HCT116 (cell line): Measurements from ENCODE around the gene DNAJA4. TPM values are rescaled to one million over a fixed set of nuclear protein-coding genes. Genes with fewer than 3 reads are reported as not detected.

Source experiments
- ATAC-seq: fragments of 200-7000 bp; cut with Tn5 transposase; 2 replicates; pipeline ENCODE4 v1.9.1; 2020; ENCODE audit warnings: mild to moderate bottlenecking, moderate library complexity
- BruUV-seq: library from RNA; stranded (reverse); fragments of 400-500 nt; replicated peaks from 2 replicates; lab custom pipeline; 2021; lab: Mats Ljungman, UMichigan
- CTCF ChIA-PET: fragments of 300-600 bp; sonication (Branson Sonifier 250); formaldehyde crosslinking; loops from one replicate; lab custom pipeline; 2021; ENCODE audit warnings: antibody characterized with exemption; lab: Charles Lee
- POLR2A ChIA-PET: fragments of 300-600, 350-600 bp; sonication (Branson Sonifier 250); formaldehyde crosslinking; loops from one replicate; lab custom pipeline; 2021; ENCODE audit warnings: antibody characterized with exemption; lab: Charles Lee
- RAD21 ChIA-PET, 2 experiments: fragments of 300-600 bp; sonication (Branson Sonifier 250); formaldehyde crosslinking; loops; one replicate each; lab custom pipeline; 2023; ENCODE audit warnings: low total read pairs in 2 of 2; ENCODE audit not compliant: uncharacterized antibody in 2 of 2, unreplicated experiment in 2 of 2, low non-redundant PET in 1 of 2; lab: Charles Lee
- DNase-seq: peaks from one replicate; pipeline ENCODE4 v3.0.0-alpha.2; 2010; ENCODE audit warnings: low read depth, low spot score
- H2AFZ ChIP-seq: fragments of 200-600 bp; shearing (Covaris generic), sonication (generic); 2 replicates; pipeline ENCODE4 v1.6.1; 2017; ENCODE audit warnings: low read depth, mixed run types, mixed read lengths, antibody characterized with exemption, low read length; ENCODE audit not compliant: poor library complexity, severe bottlenecking
- H3K27ac ChIP-seq: 2 replicates; pipeline ENCODE4 v1.5.1; 2012; ENCODE audit warnings: low read depth, low read length
- H3K27me3 ChIP-seq: fragments of 200-600 bp; sonication (generic); 2 replicates; pipeline ENCODE4 v1.6.1; 2016; ENCODE audit warnings: mixed run types, low read length, mixed read lengths; ENCODE audit not compliant: insufficient read depth
- H3K36me3 ChIP-seq, 2 experiments: fragments of 200-500 bp in 1 of 2; fragments of 200-600 bp in 1 of 2; sonication (Bioruptor generic) in 1 of 2; sonication (generic) in 1 of 2; 2 replicates each; pipeline versions ENCODE4 v1.5.1 to v1.6.1; 2014 to 2016; ENCODE audit warnings: low read length in 2 of 2, inconsistent platforms in 1 of 2, mixed read lengths in 1 of 2, mixed run types in 1 of 2; ENCODE audit not compliant: insufficient read depth in 2 of 2, control insufficient read depth in 1 of 2
- H3K4me1 ChIP-seq, 2 experiments: fragments of 200-600 bp in 1 of 2; sonication (generic) in 1 of 2; 2 replicates each; pipeline versions ENCODE4 v1.5.1 to v1.6.1; 2012 to 2017; ENCODE audit warnings: low read length in 2 of 2, inconsistent platforms in 1 of 2, mild to moderate bottlenecking in 1 of 2, mixed read lengths in 1 of 2, mixed run types in 1 of 2, moderate library complexity in 1 of 2; ENCODE audit not compliant: insufficient read depth in 2 of 2, control insufficient read depth in 1 of 2
- H3K4me2 ChIP-seq: fragments of 200-600 bp; sonication (generic); 2 replicates; pipeline ENCODE4 v1.6.1; 2017; ENCODE audit warnings: mixed run types, low read length, mixed read lengths
- H3K4me3 ChIP-seq, 2 experiments: fragments of 200-600 bp in 1 of 2; sonication (generic) in 1 of 2; replicated peaks in 1 of 2; 2 replicates each; pipeline ENCODE4 v1.5.1; 2011 to 2016; ENCODE audit warnings: low read length in 2 of 2, control low read depth in 1 of 2, low read depth in 1 of 2, mild to moderate bottlenecking in 1 of 2, mixed read lengths in 1 of 2, mixed run types in 1 of 2
- H3K79me2 ChIP-seq: fragments of 200-600 bp; sonication (generic); 2 replicates; pipeline ENCODE4 v1.6.1; 2017; ENCODE audit warnings: mild to moderate bottlenecking, mixed run types, low read length, moderate library complexity, mixed read lengths; ENCODE audit not compliant: insufficient read depth
- H3K9ac ChIP-seq: fragments of 200-600 bp; sonication (generic); 2 replicates; pipeline ENCODE4 v1.6.1; 2016; ENCODE audit warnings: low read length, mixed read lengths
- H3K9me2 ChIP-seq: fragments of 200-600 bp; sonication (generic), shearing (Covaris generic); 2 replicates; pipeline ENCODE4 v1.6.1; 2017; ENCODE audit warnings: mixed run types, mild to moderate bottlenecking, moderate library complexity; ENCODE audit not compliant: insufficient read depth
- H3K9me3 ChIP-seq, 2 experiments: fragments of 200-500 bp in 1 of 2; fragments of 200-600 bp in 1 of 2; sonication (Bioruptor generic) in 1 of 2; sonication (generic) in 1 of 2; 2 replicates each; pipeline ENCODE4 v1.6.1; 2014 to 2017; ENCODE audit warnings: low read length in 2 of 2, mixed read lengths in 2 of 2, inconsistent platforms in 1 of 2, low read depth in 1 of 2, mild to moderate bottlenecking in 1 of 2, mixed run types in 1 of 2, moderate library complexity in 1 of 2; ENCODE audit not compliant: control insufficient read depth in 1 of 2, insufficient read depth in 1 of 2
- H4K20me1 ChIP-seq: fragments of 200-600 bp; sonication (generic), shearing (Covaris generic); 2 replicates; pipeline ENCODE4 v1.6.1; 2017; ENCODE audit warnings: mixed run types, mild to moderate bottlenecking, moderate library complexity; ENCODE audit not compliant: insufficient read depth
- CBX3 ChIP-seq: IDR thresholded peaks from 2 replicates; pipeline ENCODE4 v1.6.1; 2012; ENCODE audit warnings: low read depth
- CEBPB ChIP-seq: IDR thresholded peaks from 2 replicates; pipeline ENCODE4 v1.6.1; 2012; ENCODE audit warnings: low read depth
- EGR1 ChIP-seq: IDR thresholded peaks from 2 replicates; pipeline ENCODE4 v1.6.1; 2012; ENCODE audit warnings: low read depth
- EZH2phosphoT487 ChIP-seq: fragments of 200-600 bp; IDR thresholded peaks from 2 replicates; pipeline ENCODE4 v1.6.1; 2018; ENCODE audit warnings: antibody characterized with exemption, borderline replicate concordance
- FOSL1 ChIP-seq: IDR thresholded peaks from 2 replicates; pipeline ENCODE4 v1.6.1; 2012; ENCODE audit warnings: low read depth
- JUND ChIP-seq: IDR thresholded peaks from 2 replicates; pipeline ENCODE4 v1.6.1; 2012
- POLR2A ChIP-seq: IDR thresholded peaks from 2 replicates; pipeline ENCODE4 v1.7.0; 2011; ENCODE audit warnings: borderline replicate concordance; ENCODE audit not compliant: insufficient read depth, insufficient read length; ENCODE audit errors: extremely low read depth
- RAD21 ChIP-seq: IDR thresholded peaks from 2 replicates; pipeline ENCODE4 v1.6.1; 2012; ENCODE audit warnings: low read depth, mild to moderate bottlenecking
- SIN3A ChIP-seq: IDR thresholded peaks from 2 replicates; pipeline ENCODE4 v1.6.1; 2012; ENCODE audit warnings: low read depth
- SRF ChIP-seq: IDR thresholded peaks from 2 replicates; pipeline ENCODE4 v1.6.1; 2012; ENCODE audit warnings: low read depth
- TCF7L2 ChIP-seq: IDR thresholded peaks from 2 replicates; pipeline ENCODE4 v1.7.0; 2011; ENCODE audit warnings: borderline replicate concordance, inconsistent platforms; ENCODE audit not compliant: insufficient read depth, insufficient read length; ENCODE audit errors: extremely low read depth
- YY1 ChIP-seq: IDR thresholded peaks from 2 replicates; pipeline ENCODE4 v1.6.1; 2011; ENCODE audit warnings: low read length, low read depth, moderate library complexity, mild to moderate bottlenecking; ENCODE audit not compliant: insufficient replicate concordance; ENCODE audit errors: extremely low read depth
- ZFX ChIP-seq: fragments of 450-650 bp; IDR thresholded peaks from 2 replicates; pipeline ENCODE4 v1.6.1; 2017
- ZNF274 ChIP-seq: fragments of 200-500 bp; sonication (Bioruptor generic); IDR thresholded peaks from 2 replicates; pipeline ENCODE4 v1.6.1; 2014; ENCODE audit warnings: mild to moderate bottlenecking, low read depth, low read length, inconsistent platforms
- intact Hi-C: fragments of 100-400 bp; cut with micrococcal nuclease; formaldehyde crosslinking; loops from 2 replicates; pipeline ENCODE4 v1.10.0; 2022
- total RNA-seq: library from RNA; stranded (reverse); gene quantifications from one replicate; pipeline ENCODE4 v1.2.1, GENCODE V29; 2021; ENCODE audit not compliant: unreplicated experiment
- TF ChIP-seq, protein P1 (sequence below), 3 experiments: fragments of 200-600 bp in 1 of 3; sonication (generic) in 1 of 3; IDR thresholded peaks in 2 of 3; conservative IDR thresholded peaks in 1 of 3; 2 replicates each; pipeline ENCODE4 v1.5.1; 2012 to 2017; ENCODE audit warnings: low read depth in 2 of 3, low read length in 2 of 3, antibody characterized with exemption in 1 of 3, borderline replicate concordance in 1 of 3, control low read depth in 1 of 3, mild to moderate bottlenecking in 1 of 3, mixed read lengths in 1 of 3, mixed run types in 1 of 3, moderate library complexity in 1 of 3; ENCODE audit not compliant: insufficient read depth in 1 of 3
- TF ChIP-seq, protein P2 (sequence below): IDR thresholded peaks from 2 replicates; pipeline ENCODE4 v1.6.1; 2012

Gene DNAJA4
- total RNA-seq, 1 experiment from 2014 or later: 66.6 TPM

DNA sequence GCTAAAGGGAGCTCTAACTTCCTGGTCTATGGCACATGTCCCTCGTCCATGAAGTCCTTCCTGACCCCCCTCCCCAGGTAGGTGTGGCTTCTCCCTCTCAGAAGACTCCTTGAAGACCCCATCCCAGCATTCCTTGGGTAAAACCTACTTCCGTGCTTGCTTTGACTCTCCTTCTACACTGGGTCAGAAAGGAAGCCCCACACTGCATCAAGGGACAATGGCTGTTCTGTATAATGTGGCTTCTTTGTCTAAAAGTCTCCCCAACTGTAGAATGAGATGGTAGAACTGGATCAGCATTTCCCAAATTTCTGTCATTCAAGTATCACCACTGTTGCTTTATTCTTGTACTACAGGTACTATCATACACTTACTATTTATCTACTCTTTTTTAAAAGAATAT, 3.9 kb upstream of the DNAJA4 start:
- Histone ChIP-seq H3K4me1 (peaks cover 6 to 16% of the 10 kb centered on the region in 2 experiments), H3K4me2 (no peak overlapping the region), H2AFZ (no peak overlapping the region), H3K36me3 (no peaks in the 10 kb centered on the region; a peak in 1 of 4 replicates), H4K20me1 (no peaks in the 10 kb centered on the region), H3K9me3 (no peaks in the 10 kb centered on the region), H3K79me2 (peaks cover 9% of the 10 kb centered on the region), H3K4me3 (no peak overlapping the region), H3K9ac (no peak overlapping the region), H3K27me3 (no peaks in the 10 kb centered on the region), H3K9me2 (no peaks in the 10 kb centered on the region), H3K27ac (no peak overlapping the region)
- ChIA-PET POLR2A (no interaction called here), RAD21 (no interaction called here), CTCF (no interaction called here)
- ATAC-seq (no peak), DNase-seq (no peak)
- BruUV-seq: no TSS peak
- intact Hi-C loops: no loop called here
- TF ChIP-seq SRF (no peak), CEBPB (no peak), YY1 (no peak), FOSL1 (no peak), ZNF274 (no peak), EGR1 (no peak), CBX3 (no peak), TCF7L2 (no peak), ZFX (no peak), RAD21 (no peak), EZH2phosphoT487 (no peak), JUND (no peak), SIN3A (no peak), POLR2A (no peak)
- TF ChIP-seq, protein P1, sequence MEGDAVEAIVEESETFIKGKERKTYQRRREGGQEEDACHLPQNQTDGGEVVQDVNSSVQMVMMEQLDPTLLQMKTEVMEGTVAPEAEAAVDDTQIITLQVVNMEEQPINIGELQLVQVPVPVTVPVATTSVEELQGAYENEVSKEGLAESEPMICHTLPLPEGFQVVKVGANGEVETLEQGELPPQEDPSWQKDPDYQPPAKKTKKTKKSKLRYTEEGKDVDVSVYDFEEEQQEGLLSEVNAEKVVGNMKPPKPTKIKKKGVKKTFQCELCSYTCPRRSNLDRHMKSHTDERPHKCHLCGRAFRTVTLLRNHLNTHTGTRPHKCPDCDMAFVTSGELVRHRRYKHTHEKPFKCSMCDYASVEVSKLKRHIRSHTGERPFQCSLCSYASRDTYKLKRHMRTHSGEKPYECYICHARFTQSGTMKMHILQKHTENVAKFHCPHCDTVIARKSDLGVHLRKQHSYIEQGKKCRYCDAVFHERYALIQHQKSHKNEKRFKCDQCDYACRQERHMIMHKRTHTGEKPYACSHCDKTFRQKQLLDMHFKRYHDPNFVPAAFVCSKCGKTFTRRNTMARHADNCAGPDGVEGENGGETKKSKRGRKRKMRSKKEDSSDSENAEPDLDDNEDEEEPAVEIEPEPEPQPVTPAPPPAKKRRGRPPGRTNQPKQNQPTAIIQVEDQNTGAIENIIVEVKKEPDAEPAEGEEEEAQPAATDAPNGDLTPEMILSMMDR (IDR thresholded peaks at IDR 0.05 in 2 of 3, conservative IDR thresholded peaks at IDR 0.05 in 1 of 3; ENCODE audit: borderline replicate concordance in 1 of 3, insufficient read depth in 1 of 3, low read depth in 2 of 3, low read length in 2 of 3): no peak
- TF ChIP-seq, protein P2, sequence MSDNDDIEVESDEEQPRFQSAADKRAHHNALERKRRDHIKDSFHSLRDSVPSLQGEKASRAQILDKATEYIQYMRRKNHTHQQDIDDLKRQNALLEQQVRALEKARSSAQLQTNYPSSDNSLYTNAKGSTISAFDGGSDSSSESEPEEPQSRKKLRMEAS: no peak
